ENCODE measurements around the gene SCFD2.

The SCFD2 gene

DNA sequence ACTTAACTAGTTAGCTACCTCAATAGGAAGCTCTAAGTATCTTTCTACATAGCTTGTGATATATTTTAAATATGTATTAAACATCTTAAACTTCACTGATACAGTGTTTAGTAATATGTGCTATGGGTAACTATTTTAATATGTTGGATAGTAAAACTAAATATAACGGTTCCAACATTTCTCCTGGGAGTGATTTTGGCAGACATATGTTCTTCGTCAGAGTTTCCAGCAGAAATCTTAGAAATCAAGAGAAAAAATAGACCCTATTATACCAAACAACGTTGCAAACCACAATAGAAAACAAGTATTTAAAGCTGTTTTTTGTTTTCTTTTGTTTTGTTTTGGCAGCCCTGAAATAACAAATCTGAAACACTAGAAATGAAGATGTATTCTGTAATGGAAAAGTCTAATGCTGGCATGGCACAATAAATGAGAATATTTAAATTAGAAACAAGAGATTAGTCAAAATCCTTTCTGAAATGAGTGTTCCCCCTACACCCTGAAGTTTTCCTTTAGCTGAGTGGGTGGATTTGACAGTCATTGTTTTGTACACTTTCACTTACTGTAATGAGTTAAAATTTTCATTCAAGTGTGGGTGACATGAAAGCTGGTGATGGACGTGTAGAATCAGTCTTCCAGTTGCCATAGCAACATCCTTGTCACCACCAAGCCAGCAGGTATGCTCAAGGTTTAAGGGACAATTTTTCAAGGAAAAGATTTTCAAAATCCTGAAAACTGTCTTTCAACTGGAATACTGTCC lies 233.5 kb downstream of the SCFD2 start:
- in situ Hi-C loops (cut with MboI; ENCODE audit: low sequenced_read_pairs, unreplicated experiment) = no loop called here
- peak; percentile 51 for DNase-seq (ENCODE audit: low spot score)
- no peak for TF ChIP-seq CTCF (IDR thresholded peaks at IDR 0.05; ENCODE audit: borderline replicate concordance, control extremely low read depth, extremely low read depth, insufficient read depth, missing control alignments)

DNA sequence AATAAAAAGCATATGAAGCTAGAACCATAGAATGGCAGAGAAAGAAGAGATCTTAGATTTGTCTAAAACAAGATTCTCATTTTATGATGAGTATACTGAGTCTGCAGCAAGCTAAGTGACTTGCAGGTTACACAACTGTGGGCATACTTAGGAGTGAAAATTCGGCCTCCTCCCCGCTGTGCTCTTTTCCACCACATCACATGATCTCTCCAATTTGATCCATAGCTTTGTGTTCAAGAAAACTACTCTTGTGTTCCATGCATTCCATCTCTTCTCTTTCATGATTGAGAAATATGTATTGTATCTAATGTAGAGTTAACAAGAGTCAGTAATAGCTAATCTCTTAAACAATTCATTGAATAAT lies 234.3 kb downstream of the SCFD2 start:
- no peak for DNase-seq (ENCODE audit: low spot score)
- TF ChIP-seq CTCF (IDR thresholded peaks at IDR 0.05; ENCODE audit: borderline replicate concordance, control extremely low read depth, extremely low read depth, insufficient read depth, missing control alignments) = no peak
- in situ Hi-C loops (cut with MboI; ENCODE audit: low sequenced_read_pairs, unreplicated experiment) = no loop called here

- in situ Hi-C loops (cut with MboI; ENCODE audit: low sequenced_read_pairs, unreplicated experiment) = no loop called here
- DNase-seq (ENCODE audit: low spot score) = no peak
- no peak for TF ChIP-seq CTCF (IDR thresholded peaks at IDR 0.05; ENCODE audit: borderline replicate concordance, control extremely low read depth, extremely low read depth, insufficient read depth, missing control alignments)
Measured at GRCh38 chr4:53130896-53131561, 234.8 kb downstream of the SCFD2 start.

DNA sequence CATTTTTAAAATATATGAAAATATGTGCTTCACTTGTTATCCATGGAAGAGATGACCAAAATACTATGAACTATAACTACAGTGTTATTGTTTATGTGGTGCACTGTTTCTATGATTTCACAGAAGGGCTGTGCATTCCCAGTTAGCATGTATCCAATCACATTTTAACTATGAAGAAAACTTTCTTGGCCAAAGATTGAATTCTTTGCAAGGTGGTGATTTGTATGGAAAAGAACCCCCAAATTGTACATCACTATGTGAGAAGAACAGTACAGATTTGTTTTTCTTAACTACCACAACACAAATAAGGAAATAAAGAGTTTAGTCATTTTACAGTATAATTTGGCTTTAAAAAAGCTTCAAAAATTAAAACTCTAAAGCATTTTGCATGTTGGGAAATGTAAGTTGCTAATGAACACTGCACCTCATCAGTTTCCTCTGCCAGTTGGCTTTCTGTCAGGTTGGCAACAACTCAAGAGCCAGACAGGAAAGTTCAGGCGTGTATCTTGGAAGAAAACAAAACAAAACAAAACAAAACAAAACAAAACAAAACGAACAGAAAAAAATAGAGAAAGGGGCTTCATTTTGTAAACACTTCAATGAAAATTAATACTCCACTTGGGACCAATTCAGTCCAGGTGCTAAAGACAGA lies 237.0 kb downstream of the SCFD2 start:
- no peak for DNase-seq (ENCODE audit: low spot score)
- TF ChIP-seq CTCF (IDR thresholded peaks at IDR 0.05; ENCODE audit: borderline replicate concordance, control extremely low read depth, extremely low read depth, insufficient read depth, missing control alignments) = no peak
- in situ Hi-C loops (cut with MboI; ENCODE audit: low sequenced_read_pairs, unreplicated experiment) = no loop called here

DNA sequence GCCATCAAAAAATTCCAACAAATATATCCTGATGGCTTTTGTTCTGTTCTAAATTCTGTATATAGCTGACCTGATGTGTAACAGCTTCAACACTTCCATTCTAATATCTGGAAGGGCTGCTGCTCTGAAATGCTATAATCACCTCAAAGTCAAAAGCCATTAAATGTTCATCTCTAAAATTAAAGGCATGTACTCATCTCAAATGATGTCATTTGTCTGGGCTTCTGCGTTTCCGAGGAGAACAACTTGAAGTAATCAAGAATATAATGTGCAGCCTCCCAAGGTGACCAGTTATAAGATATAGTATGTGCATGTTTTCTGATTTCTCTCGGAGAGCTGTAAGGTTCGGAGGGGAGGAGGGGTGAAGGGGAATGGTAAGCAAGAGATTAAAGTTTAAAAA lies 237.6 kb downstream of the SCFD2 start:
- in situ Hi-C loops (cut with MboI; ENCODE audit: low sequenced_read_pairs, unreplicated experiment) = no loop called here
- no peak for DNase-seq (ENCODE audit: low spot score)
- no peak for TF ChIP-seq CTCF (IDR thresholded peaks at IDR 0.05; ENCODE audit: borderline replicate concordance, control extremely low read depth, extremely low read depth, insufficient read depth, missing control alignments)

DNA sequence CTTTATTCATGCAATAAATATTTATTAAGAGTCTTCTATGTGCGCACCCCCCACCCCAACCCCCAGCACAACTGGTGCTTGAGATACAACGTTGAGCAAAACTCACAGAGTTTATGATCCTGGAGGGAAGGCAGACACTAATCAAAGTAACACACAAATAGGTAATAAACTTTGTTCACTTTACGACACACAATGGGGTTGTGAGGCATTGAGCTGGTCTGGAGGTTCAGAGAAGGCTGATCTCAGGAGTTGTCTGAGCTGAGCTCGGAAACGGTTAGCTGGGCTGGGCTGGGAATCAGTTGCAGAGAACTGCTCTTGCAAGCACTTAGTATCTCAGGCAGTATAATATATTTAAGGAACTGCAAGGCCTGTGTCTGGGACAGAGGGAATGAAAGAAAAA lies 238.5 kb downstream of the SCFD2 start:
- in situ Hi-C loops (cut with MboI; ENCODE audit: low sequenced_read_pairs, unreplicated experiment) = no loop called here
- no peak for TF ChIP-seq CTCF (IDR thresholded peaks at IDR 0.05; ENCODE audit: borderline replicate concordance, control extremely low read depth, extremely low read depth, insufficient read depth, missing control alignments)
- no peak for DNase-seq (ENCODE audit: low spot score)
